SK-N-SH treated with all-trans-retinoic acid at 6 μM for 48 hours (cell line): ENCODE results near the gene RBKS.

Experiments used
- ATAC-seq: fragments of 200-7000 bp; cut with Tn5 transposase; 3 replicates; pipeline ENCODE4 v1.9.1; 2020; ENCODE audit warnings: mild to moderate bottlenecking, moderate library complexity
- ARNTL ChIP-seq: fragments of 450-650 bp; formaldehyde crosslinking; IDR thresholded peaks from 2 replicates; pipeline ENCODE4 v1.5.0; 2020; ENCODE audit warnings: low read depth, mild to moderate bottlenecking, moderate library complexity, borderline replicate concordance
- PATZ1 ChIP-seq: fragments of 250-450 bp; sonication (Bioruptor Pico); IDR thresholded peaks from 2 replicates; pipeline ENCODE4 v1.8.0; 2020; ENCODE audit warnings: mild to moderate bottlenecking, moderate library complexity, borderline replicate concordance
- TF ChIP-seq, protein P1 (sequence below): fragments of 250-450 bp; sonication (Bioruptor Pico); IDR thresholded peaks from 2 replicates; pipeline ENCODE4 v1.5.0; 2020; ENCODE audit warnings: mild to moderate bottlenecking, moderate library complexity

Gene RBKS

DNA sequence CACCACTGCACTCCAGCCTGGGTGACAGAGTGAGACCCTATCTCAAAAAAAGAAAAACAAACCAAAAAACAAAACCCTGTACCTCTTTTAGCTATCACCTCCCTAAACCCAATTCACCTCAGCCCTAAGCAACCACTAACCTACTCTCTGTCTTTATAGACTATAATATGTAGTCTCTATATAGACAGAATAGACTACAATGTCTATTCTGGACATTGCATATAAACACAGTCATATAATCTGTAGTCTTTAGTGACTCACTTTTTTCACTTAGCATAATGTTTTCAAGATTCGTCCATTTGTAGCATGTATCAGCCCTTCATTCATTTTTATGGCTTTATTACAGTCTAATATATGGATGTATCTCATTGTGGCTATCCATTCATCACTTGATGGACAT, 155.9 kb downstream of the RBKS start:
- no peak for ATAC-seq
- TF ChIP-seq, protein P1, sequence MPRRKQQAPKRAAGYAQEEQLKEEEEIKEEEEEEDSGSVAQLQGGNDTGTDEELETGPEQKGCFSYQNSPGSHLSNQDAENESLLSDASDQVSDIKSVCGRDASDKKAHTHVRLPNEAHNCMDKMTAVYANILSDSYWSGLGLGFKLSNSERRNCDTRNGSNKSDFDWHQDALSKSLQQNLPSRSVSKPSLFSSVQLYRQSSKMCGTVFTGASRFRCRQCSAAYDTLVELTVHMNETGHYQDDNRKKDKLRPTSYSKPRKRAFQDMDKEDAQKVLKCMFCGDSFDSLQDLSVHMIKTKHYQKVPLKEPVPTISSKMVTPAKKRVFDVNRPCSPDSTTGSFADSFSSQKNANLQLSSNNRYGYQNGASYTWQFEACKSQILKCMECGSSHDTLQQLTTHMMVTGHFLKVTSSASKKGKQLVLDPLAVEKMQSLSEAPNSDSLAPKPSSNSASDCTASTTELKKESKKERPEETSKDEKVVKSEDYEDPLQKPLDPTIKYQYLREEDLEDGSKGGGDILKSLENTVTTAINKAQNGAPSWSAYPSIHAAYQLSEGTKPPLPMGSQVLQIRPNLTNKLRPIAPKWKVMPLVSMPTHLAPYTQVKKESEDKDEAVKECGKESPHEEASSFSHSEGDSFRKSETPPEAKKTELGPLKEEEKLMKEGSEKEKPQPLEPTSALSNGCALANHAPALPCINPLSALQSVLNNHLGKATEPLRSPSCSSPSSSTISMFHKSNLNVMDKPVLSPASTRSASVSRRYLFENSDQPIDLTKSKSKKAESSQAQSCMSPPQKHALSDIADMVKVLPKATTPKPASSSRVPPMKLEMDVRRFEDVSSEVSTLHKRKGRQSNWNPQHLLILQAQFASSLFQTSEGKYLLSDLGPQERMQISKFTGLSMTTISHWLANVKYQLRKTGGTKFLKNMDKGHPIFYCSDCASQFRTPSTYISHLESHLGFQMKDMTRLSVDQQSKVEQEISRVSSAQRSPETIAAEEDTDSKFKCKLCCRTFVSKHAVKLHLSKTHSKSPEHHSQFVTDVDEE = no peak
- TF ChIP-seq ARNTL (CRISPR knock-in tag) (no peak), PATZ1 (CRISPR knock-in tag) (no peak)
